Stimulated activated CD8-positive, alpha-beta memory T cell treated with anti-CD3 and anti-CD28 coated beads, Interleukin-4, amount 100 ng/mL, for 1 hour (primary cell): Measurements from ENCODE around the gene CFAP46.
"Not testable (repeated sequence)": the region's sequence is repeated elsewhere in the genome, so short reads cannot be mapped to it uniquely, and the experiment has no call there.

Experiments used
- DNase-seq, 2 donors: peaks; one replicate each; pipeline ENCODE4 v3.0.0-alpha.2; 2020; ENCODE audit warnings: low read depth in 2 of 2, low spot score in 1 of 2

CFAP46 gene

GRCh38 chr10:132979491-132980425, 37.4 kb upstream of the CFAP46 start:
- no peak for DNase-seq

- no peak for DNase-seq
Measured at GRCh38 chr10:132978542-132978941, 36.2 kb upstream of the CFAP46 start.

- no peak for DNase-seq
Measured at GRCh38 chr10:132977807-132978206, 35.4 kb upstream of the CFAP46 start.

- DNase-seq: no peak
Measured at GRCh38 chr10:132977076-132977475, 34.7 kb upstream of the CFAP46 start.

- DNase-seq: no peak
Measured at GRCh38 chr10:132975831-132976682, 33.7 kb upstream of the CFAP46 start.

GRCh38 chr10:132974886-132975830, 32.8 kb upstream of the CFAP46 start:
- DNase-seq: no peak

- DNase-seq: no peak
Measured at GRCh38 chr10:132974249-132974796, 32.0 kb upstream of the CFAP46 start.

GRCh38 chr10:132973903-132974241, 31.5 kb upstream of the CFAP46 start:
- no peak for DNase-seq

- no peak for DNase-seq
Measured at GRCh38 chr10:132972986-132973902, 30.9 kb upstream of the CFAP46 start.

GRCh38 chr10:132972149-132972985, 30.0 kb upstream of the CFAP46 start:
- DNase-seq: no peak

GRCh38 chr10:132971448-132972148, 29.2 kb upstream of the CFAP46 start:
- no peak for DNase-seq

GRCh38 chr10:132970641-132971438, 28.5 kb upstream of the CFAP46 start:
- no peak for DNase-seq

- DNase-seq: no peak
Measured at GRCh38 chr10:132967540-132967939, 25.2 kb upstream of the CFAP46 start.

GRCh38 chr10:132965411-132966057, 23.2 kb upstream of the CFAP46 start:
- no peak for DNase-seq

GRCh38 chr10:132964707-132965410, 22.5 kb upstream of the CFAP46 start:
- DNase-seq: not testable (repeated sequence)

GRCh38 chr10:132964231-132964630, 21.9 kb upstream of the CFAP46 start:
- no peak for DNase-seq
